Natural killer cell (primary cell): ENCODE measurements around the gene VIPR1. TPM values are rescaled to one million over a fixed set of nuclear protein-coding genes. Genes with fewer than 3 reads are reported as not detected.

Experiments
- ATAC-seq, 3 donors: fragments of 150-1000 bp in 2 of 3; fragments of 200-7000 bp in 1 of 3; cut with Tn5 transposase; 1 replicate in 1 of 3; 2 replicates in 2 of 3; pipeline ENCODE4 v1.10.0; 2021; ENCODE audit warnings: mild to moderate bottlenecking in 2 of 3, moderate library complexity in 2 of 3
- DNase-seq, 2 donors: peaks; one replicate each; pipeline versions ENCODE4 v3.0.0 to v3.0.0-alpha.2; 2013 to 2021; ENCODE audit warnings: mixed read lengths in 1 of 2
- H3K27ac ChIP-seq: one replicate; pipeline ENCODE4 v1.5.1; 2013; ENCODE audit warnings: mild to moderate bottlenecking, low read length
- H3K27me3 ChIP-seq: one replicate; pipeline ENCODE4 v1.6.1; 2013; ENCODE audit warnings: low read length; ENCODE audit not compliant: control insufficient read depth, insufficient read depth
- H3K36me3 ChIP-seq: one replicate; pipeline ENCODE4 v1.6.1; 2013; ENCODE audit warnings: low read length; ENCODE audit not compliant: control insufficient read depth, insufficient read depth
- H3K4me1 ChIP-seq: one replicate; pipeline ENCODE4 v1.6.1; 2013; ENCODE audit warnings: low read length; ENCODE audit not compliant: control insufficient read depth, insufficient read depth
- H3K4me3 ChIP-seq: one replicate; pipeline ENCODE4 v1.5.1; 2013; ENCODE audit warnings: low read length
- H3K9me3 ChIP-seq: one replicate; pipeline ENCODE4 v1.6.1; 2013; ENCODE audit warnings: low read length; ENCODE audit not compliant: control insufficient read depth, insufficient read depth
- H3K27ac Mint-ChIP-seq, 2 donors: one replicate each; pipeline ENCODE4 v1.8.0; 2022; ENCODE audit warnings: mild to moderate bottlenecking in 2 of 2, mixed read lengths in 2 of 2, moderate library complexity in 1 of 2
- H3K27me3 Mint-ChIP-seq, 2 donors: one replicate each; pipeline ENCODE4 v1.8.0; 2022; ENCODE audit warnings: low read depth in 2 of 2, mixed read lengths in 2 of 2
- H3K36me3 Mint-ChIP-seq: one replicate; pipeline ENCODE4 v1.8.0; 2022; ENCODE audit warnings: mixed read lengths
- H3K4me1 Mint-ChIP-seq, 2 donors: one replicate each; pipeline ENCODE4 v1.8.0; 2022; ENCODE audit warnings: mixed read lengths in 2 of 2
- H3K4me3 Mint-ChIP-seq: one replicate; pipeline ENCODE4 v1.8.0; 2022; ENCODE audit warnings: mild to moderate bottlenecking, moderate library complexity, mixed read lengths
- H3K9me3 Mint-ChIP-seq, 2 donors: one replicate each; pipeline ENCODE4 v1.8.0; 2022; ENCODE audit warnings: mixed read lengths in 2 of 2
- WGBS: methylation state at CpG from one replicate; pipeline ENCODE4 v1.1.7; 2013; ENCODE audit warnings: missing lambda C conversion rate; ENCODE audit not compliant: insufficient coverage; 5-methylcytosine and 5-hydroxymethylcytosine counted together
- intact Hi-C: fragments of 100-400 bp; cut with micrococcal nuclease; formaldehyde crosslinking; loops from one replicate; pipeline ENCODE4 v1.14.2; 2022
- total RNA-seq, 4 donors: library from RNA; stranded (reverse); fragments of 120-200 nt in 1 of 4; gene quantifications; one replicate each; pipeline versions ENCODE4 v1.2.3 to v1.2.4, GENCODE V29; 2013 to 2022
- TF ChIP-seq, protein P1 (sequence below): fragments of 200-600 bp; IDR thresholded peaks from one replicate; pipeline ENCODE4 v1.8.0; 2022; ENCODE audit warnings: antibody characterized with exemption

The VIPR1 gene
- total RNA-seq, 3 donors from 2014 or later (not counting 1 experiment from before 2014, with no cell fraction given) = 2.3 to 3.1 (median 2.4) TPM

DNA sequence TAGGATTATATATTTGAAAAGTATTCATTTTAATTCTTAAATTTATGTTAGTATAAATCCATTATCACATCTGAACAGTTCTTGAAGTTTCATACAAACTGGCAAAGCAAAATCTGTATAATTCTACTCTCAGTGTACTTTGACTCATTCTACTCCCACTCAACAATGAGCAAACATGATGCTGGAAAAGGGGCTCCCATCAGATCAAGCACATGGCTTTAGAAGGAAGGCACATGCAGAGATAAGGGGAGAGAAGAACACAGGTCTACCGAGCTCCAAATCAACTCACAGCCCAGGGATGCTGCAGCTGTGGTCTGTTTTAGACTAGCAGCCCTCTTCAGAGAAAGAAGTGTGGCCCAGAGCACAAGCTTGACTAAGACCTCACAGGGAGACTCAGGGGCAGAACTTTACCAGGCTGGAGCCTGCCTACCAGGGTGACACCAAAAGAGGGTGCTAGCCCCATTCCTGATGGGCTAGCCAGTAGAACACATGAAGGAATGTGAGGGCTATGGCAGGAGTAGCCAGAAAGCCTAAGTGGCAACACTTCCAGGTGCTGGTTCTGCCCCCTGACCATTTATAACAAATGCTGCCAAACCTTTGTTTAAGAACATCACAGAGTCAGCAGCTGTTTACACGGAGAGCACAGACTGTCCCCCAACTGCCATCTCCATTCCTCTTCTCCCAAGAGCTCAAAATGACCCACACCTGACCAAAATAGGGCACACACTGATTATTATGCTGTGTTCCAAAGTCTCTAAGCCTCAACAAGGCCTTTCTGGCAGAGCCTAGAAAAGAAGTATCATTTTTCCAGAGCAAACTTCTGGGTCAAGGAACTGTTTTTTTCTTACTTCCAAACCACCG lies 59.8 kb downstream of the VIPR1 start:
- no peaks in the 10 kb centered on the region for H3K9me3 ChIP-seq
- no peaks in the 10 kb centered on the region for H3K27me3 Mint-ChIP-seq
- no peak overlapping the region for H3K4me3 Mint-ChIP-seq
- TF ChIP-seq, protein P1, sequence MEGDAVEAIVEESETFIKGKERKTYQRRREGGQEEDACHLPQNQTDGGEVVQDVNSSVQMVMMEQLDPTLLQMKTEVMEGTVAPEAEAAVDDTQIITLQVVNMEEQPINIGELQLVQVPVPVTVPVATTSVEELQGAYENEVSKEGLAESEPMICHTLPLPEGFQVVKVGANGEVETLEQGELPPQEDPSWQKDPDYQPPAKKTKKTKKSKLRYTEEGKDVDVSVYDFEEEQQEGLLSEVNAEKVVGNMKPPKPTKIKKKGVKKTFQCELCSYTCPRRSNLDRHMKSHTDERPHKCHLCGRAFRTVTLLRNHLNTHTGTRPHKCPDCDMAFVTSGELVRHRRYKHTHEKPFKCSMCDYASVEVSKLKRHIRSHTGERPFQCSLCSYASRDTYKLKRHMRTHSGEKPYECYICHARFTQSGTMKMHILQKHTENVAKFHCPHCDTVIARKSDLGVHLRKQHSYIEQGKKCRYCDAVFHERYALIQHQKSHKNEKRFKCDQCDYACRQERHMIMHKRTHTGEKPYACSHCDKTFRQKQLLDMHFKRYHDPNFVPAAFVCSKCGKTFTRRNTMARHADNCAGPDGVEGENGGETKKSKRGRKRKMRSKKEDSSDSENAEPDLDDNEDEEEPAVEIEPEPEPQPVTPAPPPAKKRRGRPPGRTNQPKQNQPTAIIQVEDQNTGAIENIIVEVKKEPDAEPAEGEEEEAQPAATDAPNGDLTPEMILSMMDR = no peak
- ATAC-seq = no peak
- no peak overlapping the region for H3K27ac Mint-ChIP-seq
- peaks cover 69% of the 10 kb centered on the region for H3K36me3 ChIP-seq
- no peaks in the 10 kb centered on the region for H3K4me1 ChIP-seq
- no peaks in the 10 kb centered on the region for H3K27me3 ChIP-seq
- peaks cover 0 to 12% of the 10 kb centered on the region in 2 donors for H3K4me1 Mint-ChIP-seq
- H3K36me3 Mint-ChIP-seq = peaks cover 33% of the 10 kb centered on the region
- WGBS = 92% methylated on average over 3 of the region's 3 CpGs
- no peak overlapping the region for H3K4me3 ChIP-seq
- no peak for DNase-seq
- intact Hi-C loops = no loop called here
- no peak overlapping the region for H3K27ac ChIP-seq
- no peaks in the 10 kb centered on the region for H3K9me3 Mint-ChIP-seq

DNA sequence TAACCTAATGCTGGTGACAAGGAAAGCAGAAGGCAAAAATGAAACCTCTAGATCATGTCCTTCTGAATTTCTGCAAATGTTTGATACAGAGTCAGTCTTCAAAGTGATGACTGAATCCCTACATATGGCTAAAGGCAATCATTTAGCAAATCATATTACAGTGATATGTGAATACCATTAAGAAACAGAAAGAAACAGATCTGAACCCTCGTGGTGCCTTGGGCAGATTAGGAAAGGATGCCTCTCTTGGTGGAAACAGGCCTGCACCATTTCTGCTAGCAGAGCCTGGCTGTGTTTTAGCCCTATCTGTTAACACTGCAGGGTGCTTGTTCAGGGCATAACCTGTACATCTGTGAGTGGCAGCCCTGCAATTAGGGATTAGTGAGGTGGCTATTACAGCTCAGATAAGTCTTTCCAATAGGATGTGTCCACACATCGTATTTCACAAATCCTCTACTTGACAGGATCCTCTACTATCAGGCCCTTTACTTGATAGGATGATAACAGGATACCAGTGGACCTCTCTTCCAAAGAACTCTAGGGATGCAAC lies 67.2 kb downstream of the VIPR1 start:
- H3K4me3 Mint-ChIP-seq = no peak overlapping the region

DNA sequence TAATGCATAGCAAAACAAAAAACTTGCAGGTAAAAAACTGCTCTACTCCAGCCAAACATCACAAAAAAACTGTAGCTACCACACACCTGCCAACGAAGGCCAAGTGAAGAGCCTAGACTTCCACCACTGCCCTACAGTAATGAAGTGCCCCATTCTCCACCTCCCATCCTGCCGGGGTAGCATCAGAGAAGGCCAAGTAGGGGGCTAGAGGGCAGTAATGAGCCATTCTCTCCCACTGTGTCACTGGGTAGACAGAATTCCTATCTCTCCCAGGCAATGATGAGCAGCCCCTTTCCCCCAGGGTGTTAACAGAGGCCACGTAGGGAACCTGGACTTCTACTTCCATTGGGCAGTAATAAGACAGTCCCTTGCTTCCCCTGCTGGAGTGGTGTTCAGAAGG lies 69.8 kb downstream of the VIPR1 start:
- no peaks in the 10 kb centered on the region for H3K27me3 ChIP-seq
- peaks cover 9% of the 10 kb centered on the region for H3K9me3 ChIP-seq
- no peak overlapping the region for H3K27ac ChIP-seq
- H3K4me1 ChIP-seq = no peaks in the 10 kb centered on the region
- Mint-ChIP-seq H3K9me3 (peaks cover 2 to 6% of the 10 kb centered on the region in 2 donors), H3K4me3 (no peak overlapping the region), H3K27ac (no peak overlapping the region), H3K27me3 (no peaks in the 10 kb centered on the region), H3K36me3 (peaks cover 25% of the 10 kb centered on the region), H3K4me1 (peaks cover 12 to 22% of the 10 kb centered on the region in 2 donors)
- TF ChIP-seq, protein P1 = no peak
- no peak overlapping the region for H3K4me3 ChIP-seq
- 69% methylated on average over 3 of the region's 3 CpGs for WGBS
- DNase-seq (peak in 1 of 2 donors; percentile 58), ATAC-seq (peak in 2 of 3 donors; percentile 46 to 76)
- peaks cover 13% of the 10 kb centered on the region for H3K36me3 ChIP-seq
- intact Hi-C loops = no loop called here

More for the DNA sequence above, 67.2 kb downstream of the VIPR1 start:
- Histone ChIP-seq H3K36me3 (peaks cover 30% of the 10 kb centered on the region), H3K4me3 (no peak overlapping the region), H3K27ac (no peak overlapping the region), H3K9me3 (peaks cover 5% of the 10 kb centered on the region), H3K4me1 (no peaks in the 10 kb centered on the region), H3K27me3 (no peaks in the 10 kb centered on the region)
- Mint-ChIP-seq H3K27me3 (no peaks in the 10 kb centered on the region), H3K4me1 (peaks cover 4 to 22% of the 10 kb centered on the region in 2 donors), H3K9me3 (peaks cover 2 to 6% of the 10 kb centered on the region in 2 donors), H3K36me3 (peaks cover 21% of the 10 kb centered on the region), H3K27ac (peak overlapping the region in 1 of 2 donors; percentile 30)
- TF ChIP-seq, protein P1 = no peak
- intact Hi-C loops = no loop called here
- DNase-seq (no peak), ATAC-seq (no peak)
- WGBS = 94% methylated on average over 2 of the region's 2 CpGs
